DMS153 treated with DMSO at 0.1 percent for 48 hours (cell line): ENCODE measurements around the gene ST13.
"Not testable (repeated sequence)": the region's sequence is repeated elsewhere in the genome, so short reads cannot be mapped to it uniquely, and the experiment has no call there.

Source experiments
- DNase-seq: peaks from one replicate; lab custom pipeline; 2025; ENCODE audit not compliant: unreplicated experiment; lab: John Stamatoyannopoulos, UW

Gene ST13

DNA sequence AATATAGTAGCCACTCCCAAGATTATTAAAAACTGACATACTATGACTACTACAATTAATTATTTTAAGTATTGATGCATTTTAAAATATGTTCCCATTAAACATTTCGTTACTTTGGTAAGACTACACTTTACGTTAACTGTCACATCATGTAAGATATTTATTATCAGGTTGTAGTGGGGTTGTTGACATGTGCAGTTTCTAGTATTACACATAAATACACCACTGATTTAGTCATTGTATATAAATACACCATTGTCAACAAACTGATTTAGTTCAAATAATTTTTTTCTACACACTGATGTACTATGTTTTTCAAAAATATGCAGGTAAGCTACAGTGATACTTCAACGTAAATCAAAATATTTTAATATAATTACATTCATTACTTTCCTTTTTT is 11.5 kb downstream of the ST13 start:
- no peak for DNase-seq

GRCh38 chr22:40838486-40838885 is 18.0 kb downstream of the ST13 start:
- no peak for DNase-seq

DNA sequence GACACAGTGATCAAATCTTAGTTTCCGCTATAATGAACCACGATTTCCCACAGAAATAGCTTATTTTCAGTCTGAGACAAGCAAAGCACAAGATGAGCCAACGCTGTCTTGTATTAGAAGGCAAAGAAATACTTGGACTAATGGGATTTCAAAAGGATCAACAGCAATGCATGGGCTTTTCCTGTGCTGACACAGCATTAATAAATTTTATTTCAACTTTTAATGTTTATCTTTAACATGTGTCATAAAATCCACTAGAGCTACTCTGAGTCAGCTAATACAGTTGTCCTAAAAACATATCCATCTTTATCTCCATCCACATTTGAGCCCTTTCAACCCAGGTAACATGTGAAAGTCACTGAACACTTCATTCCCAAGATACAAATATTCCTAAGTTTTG is 21.8 kb downstream of the ST13 start:
- DNase-seq: no peak

DNA sequence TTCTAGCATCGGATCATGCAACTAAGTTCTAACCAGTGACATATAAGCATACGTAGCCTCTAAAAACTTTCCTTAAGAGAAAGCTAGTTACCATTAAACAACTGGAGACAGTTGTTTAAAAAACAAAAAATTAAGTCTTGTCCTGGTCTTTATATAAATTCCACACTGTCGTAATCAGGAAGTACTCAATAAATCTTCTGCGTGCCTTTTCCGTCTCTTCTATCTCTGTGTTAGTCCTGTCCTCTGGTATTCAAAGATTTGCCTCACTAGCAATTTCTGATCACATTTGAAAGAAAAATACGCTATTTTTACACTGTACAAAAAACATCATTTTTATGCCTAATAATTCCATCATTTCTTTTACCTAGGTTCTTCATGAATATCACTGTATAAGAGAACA is 27.3 kb downstream of the ST13 start:
- no peak for DNase-seq

- no peak for DNase-seq
Measured at GRCh38 chr22:40826984-40827741, 29.3 kb downstream of the ST13 start.

DNA sequence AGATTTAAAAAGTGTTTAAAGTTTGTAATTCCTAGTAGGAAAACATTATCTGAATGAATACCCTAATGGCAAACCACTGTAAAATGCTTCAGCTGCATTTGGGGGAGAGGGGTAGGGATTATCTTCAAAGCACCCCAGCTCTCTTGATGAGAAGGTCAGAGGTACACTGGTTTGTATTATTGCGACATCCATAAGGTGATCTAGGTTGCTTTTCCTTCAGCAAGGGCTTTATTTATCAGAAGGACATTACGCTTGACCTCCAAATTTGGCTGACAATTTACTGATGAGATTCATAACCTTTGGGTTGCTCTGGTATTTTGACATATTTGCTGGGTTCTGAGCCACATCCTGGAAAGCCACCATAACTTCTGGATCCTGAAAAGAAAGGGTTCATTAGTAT is 30.1 kb downstream of the ST13 start:
- DNase-seq: not testable (repeated sequence)

- DNase-seq: no peak
Measured at GRCh38 chr22:40823426-40823825, 33.0 kb downstream of the ST13 start.

DNA sequence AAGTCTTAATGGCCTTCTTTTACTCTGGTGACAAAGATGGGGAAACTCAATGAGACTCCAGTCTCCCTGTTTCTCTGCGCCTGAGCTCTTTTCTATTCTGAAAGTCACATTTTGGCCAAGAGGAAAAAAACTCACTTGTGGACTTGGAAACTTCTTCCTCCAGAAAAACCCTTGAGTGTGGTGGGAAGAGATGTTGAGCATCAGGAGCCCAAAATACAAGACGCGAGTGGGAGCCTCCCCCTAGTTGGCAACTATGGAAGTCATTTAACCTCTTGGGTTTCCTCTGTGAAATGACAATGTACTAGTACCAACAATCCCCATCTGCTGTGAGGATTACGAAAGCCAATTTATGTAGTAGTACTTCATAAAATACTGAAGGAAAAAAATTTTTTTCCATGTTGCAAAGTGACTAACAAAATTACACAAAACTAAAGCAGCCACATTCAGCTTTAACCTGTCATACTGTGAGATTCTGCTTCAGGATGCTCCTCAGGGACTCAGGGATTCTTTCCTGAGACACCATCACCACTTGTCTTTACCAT is 36.8 kb downstream of the ST13 start:
- peak; percentile 29 for DNase-seq

DNA sequence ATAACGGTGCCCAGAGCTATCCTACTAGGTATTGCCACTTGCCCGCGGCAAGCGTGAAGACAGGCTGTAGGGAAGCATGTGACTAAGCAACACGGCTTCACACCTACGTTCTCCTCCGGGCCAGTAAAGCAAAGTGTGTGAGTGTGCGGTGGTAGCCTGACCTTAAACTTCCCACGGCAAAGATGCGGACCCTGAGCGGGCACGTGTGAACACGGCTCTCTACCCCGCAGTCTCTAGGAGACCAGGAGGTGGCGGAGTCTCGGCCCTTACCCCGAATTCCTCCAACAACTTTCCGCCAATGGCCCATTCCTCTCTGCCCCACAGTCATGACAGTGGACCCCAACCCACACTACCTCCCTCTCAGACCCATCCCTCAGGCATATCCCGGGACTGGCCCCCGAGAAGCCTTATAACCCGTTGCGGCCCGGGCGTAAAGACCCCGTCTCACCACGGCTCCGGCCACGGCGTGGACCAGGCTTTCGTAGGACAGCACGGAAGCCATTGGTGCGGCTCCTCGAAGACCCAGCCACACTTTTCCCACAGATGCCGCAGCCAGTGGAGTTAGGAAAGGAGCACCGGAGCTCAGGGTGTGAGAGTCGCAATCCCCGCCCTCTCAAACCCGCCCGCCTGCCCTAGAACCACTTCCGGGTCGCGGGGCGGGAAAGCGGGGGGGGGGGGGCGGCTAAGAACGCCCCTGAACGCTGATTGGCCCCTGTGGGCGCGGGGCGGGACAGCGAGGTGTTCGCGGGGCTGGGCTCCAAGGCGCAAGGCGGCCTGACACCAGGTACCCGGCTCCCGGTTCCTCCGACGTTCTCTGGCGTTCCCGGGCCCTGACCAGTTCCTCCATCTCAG is 37.5 kb downstream of the ST13 start, which contains the start of gene SLC25A17:
TSS of gene SLC25A17 (minus strand) at position 600 of the 852 bp plus-strand sequence. CDS start at position 502, 98 bp downstream.
- DNase-seq: peak; percentile 72

GRCh38 chr22:40818192-40818746 is 38.2 kb downstream of the ST13 start:
- DNase-seq: no peak

GRCh38 chr22:40817737-40818136 is 38.7 kb downstream of the ST13 start:
- DNase-seq: no peak

DNA sequence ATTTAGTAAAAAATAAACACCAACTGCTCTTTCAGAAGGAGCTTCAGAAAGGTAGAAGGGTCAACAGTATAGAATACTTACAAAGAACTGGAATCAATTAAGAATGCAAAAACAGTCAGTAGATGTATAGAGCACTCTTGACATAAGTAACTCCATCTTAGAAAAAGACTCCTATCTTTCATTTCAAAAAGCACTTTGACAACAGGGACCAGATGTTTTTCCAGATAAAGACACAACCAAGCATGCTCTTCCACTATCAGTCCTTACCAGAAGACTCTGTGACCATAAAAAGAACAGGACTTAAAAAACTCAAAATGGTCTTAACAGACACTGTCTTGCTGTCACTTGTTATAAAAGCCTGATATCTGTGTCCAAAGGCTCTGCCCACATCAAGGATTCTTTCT is 42.5 kb downstream of the ST13 start:
- no peak for DNase-seq

- DNase-seq: no peak
Measured at GRCh38 chr22:40808018-40808841, 48.2 kb downstream of the ST13 start.

GRCh38 chr22:40806711-40807110 is 49.7 kb downstream of the ST13 start:
- no peak for DNase-seq

- no peak for DNase-seq
Measured at GRCh38 chr22:40805699-40806203, 50.7 kb downstream of the ST13 start.

GRCh38 chr22:40805239-40805638 is 51.2 kb downstream of the ST13 start:
- DNase-seq: no peak

- no peak for DNase-seq
Measured at GRCh38 chr22:40803321-40803720, 53.1 kb downstream of the ST13 start.

DNA sequence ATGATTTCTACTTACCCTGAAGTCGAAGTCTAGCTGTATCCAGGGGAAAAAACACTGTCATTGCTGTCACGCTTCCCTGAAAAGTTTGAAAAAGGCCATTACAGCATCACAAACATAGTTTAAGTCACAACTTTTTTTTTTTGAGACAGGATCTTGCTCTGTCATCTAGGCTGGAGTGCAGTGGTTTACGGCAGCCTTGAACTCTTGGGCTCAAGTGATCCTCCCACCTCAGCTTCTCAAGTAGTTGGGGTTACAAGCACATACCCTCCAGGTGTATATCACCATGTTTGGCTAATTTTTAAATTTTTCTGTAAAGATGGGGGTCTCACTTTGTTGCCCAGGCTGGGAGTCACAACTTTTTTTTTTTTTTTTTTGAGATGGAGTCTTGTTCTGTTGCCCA is 57.4 kb downstream of the ST13 start:
- no peak for DNase-seq

- no peak for DNase-seq
Measured at GRCh38 chr22:40797427-40797826, 59.0 kb downstream of the ST13 start.

- DNase-seq: no peak
Measured at GRCh38 chr22:40792451-40792850, 64.0 kb downstream of the ST13 start.

DNA sequence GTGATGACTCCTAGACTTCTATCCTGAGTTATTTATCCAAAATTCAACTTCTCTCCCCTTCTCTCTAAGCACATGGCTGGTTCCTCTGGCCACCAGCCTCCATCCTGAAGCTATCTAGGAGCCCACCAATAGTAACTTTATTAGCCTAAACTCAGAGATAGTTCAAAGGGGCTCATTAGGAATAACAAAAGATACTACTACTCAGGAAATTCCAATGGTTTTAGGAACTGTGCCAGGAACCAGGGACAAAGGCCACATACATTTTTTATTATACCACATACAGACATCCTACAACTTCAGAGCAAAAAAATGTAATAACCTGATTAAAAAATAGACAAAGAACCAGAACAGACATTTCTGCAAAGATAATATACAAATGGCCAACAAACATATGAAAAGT is 65.2 kb downstream of the ST13 start:
- DNase-seq: no peak
